GM21423 (cell line): ENCODE measurements around the gene MBD5.

Experiments
- ATAC-seq: cut with Tn5 transposase; IDR thresholded peaks from one replicate; pipeline ENCODE4 v1.9.1; 2021; ENCODE audit warnings: mild to moderate bottlenecking, moderate library complexity; ENCODE audit not compliant: unreplicated experiment

MBD5 gene

DNA sequence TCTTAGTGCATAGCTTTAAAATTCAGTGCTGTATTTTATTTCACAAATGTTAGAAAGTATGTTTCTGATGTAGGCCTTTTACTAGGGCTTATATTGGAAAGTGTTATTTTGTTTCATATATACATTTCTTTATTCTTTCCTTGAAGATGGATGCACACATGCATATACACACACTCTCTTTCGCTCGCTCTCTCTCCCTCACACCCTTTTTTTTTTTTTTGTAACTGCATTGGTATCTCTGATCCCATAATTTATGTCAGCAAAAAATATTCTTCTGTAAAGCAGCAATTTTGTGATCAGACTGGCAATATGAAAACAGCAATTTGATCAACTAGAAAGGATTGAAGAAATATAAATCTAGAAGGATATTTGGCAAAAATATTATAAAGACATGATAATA, 2.0 kb downstream of the MBD5 start:
- no peak for ATAC-seq

DNA sequence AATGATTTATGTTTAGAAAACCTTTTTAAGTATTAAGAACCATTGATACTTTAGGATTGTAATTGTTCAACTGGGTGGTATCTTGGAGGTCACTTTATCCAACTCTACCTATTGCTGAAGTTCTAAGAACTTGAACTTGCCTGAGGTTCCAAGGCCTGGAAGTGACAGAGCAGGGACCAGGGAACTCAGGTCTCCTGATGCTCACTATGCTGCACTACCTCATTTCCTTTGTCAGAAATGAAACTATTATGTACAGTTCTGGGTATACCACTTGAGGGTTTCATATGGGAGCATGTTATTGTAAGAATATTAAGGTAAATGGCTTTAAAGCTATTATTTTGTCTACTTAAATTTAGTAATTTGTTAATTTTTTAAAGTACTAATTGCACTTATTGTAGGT, 3.0 kb downstream of the MBD5 start:
- ATAC-seq: peak; percentile 32

DNA sequence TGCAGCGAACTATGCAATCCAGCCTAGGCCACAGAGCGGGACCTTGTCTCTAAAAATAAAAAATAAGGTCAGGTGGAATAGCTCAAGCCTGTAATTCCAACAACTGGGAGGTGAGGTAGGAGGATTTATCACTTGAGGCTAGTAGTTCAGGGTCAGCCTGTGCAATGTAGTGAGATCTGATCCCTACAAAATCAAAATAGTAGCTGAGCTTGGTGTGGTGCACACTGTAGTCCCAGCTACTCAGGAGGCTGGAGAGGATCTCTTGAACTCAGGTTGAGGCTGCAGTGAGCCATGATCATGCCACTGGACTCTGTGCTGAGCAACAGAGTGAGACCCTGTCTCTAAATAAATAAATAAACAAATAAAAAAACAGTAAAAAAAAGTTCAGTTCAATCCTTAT, 5.7 kb downstream of the MBD5 start:
- no peak for ATAC-seq

DNA sequence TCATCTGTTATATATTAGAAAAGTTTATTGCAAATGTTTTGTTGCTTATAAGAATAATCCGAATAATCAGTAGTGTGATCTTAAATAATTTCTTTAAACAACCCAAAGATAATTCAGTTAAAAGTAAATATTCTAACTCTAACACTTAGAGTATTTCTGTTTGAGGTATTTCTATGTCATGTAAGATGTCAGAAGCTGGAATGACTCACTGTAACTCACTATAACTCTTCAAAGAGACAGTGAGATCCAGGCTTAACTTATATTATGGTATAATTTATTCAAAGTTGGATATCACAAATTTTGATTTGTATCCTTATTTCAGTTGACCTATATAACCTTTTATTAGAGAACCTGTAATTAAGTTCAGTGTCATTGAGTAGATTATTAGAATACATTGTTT, 6.9 kb downstream of the MBD5 start:
- no peak for ATAC-seq

DNA sequence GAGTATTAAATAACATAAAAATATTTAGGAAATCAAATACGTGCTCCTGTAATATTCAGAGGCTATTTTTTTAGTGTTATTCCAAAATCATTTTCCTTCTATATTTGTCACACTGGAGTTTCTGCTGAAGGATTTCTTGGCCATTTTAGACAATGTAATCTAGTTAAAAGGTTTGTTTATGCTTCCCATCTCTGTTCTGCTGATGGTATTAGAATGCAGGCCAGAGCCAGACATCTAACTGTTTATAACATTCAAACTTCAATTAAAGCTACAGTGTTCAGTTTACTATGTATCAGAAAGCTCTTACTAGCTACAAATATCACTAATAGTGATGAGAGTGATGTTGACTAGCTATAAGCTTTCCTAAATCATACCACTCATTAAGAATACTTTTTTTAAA, 7.9 kb downstream of the MBD5 start:
- no peak for ATAC-seq

DNA sequence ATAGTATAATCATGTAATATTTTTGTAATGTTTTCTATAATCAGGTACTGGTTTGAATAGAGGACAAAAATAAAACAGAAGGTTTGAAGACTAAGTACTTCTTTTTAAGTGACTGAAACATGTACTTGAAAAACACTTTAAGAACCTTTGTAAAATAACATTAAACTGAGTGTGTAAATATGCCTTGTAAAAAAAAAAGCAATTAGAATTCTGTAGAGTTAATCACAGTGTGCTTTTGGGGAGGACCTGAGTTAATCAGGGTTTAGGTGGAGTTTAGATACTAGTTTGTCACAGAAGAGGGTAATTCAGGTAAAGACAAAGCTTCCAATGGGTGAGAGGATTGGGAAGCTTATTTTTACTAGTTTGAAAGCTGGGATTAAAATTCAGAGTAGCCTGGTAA, 10.3 kb downstream of the MBD5 start:
- ATAC-seq: no peak

DNA sequence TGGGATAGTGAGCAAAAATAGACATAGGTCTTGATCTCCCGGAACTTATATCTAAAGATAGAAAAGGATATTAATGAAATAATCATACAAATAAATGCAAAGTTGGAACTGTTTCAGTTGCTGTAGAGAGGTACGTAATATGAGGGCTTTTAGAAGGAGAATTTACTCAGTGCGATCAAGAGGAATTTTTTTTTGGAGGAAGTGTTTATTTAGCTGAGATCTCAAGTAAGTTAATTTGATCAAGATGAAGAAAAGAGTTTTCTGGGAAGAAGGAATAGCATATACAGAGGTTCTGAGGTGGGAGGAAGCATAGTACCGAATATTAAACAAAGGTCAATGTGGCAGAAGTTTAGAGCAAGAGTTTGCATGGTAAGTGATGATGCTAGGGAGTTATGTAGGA, 11.3 kb downstream of the MBD5 start:
- ATAC-seq: no peak

DNA sequence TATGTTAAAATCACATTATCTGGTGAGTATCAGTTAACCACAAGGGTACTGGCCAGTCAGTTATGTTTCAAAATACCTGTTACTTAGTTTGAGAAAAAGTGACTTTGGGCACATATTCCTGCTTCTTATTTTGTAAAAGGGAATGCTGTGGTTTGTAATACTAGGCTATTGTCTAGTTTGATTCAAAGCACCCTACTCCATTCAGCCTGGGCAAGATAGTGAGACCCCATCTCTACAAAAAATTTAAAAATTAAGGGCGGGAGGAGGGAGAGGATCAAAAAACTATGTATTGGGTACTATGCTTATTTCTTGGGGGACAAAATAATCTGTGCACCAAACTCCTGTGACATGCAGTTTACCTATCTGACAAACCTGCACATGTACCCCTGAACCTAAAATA, 18.9 kb downstream of the MBD5 start:
- no peak for ATAC-seq

DNA sequence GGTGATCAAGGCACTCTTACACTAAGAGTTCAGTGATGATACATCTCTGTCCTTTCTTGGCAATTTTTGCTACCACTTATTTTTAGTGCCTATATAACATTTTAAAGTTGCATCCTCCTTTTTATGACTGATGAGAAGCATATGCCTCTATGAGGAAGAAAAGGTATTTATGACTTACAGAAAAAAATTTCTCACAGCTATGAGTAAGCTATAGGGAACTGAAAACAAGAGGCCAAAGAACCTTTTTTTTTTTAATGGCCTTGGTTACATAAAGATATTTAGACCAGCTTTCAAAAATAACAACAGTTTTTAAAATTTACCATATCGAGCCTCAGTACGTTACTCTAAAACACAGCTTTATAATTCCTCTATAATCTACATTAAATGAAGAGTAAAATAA, 21.3 kb downstream of the MBD5 start:
- peak; percentile 90 for ATAC-seq

DNA sequence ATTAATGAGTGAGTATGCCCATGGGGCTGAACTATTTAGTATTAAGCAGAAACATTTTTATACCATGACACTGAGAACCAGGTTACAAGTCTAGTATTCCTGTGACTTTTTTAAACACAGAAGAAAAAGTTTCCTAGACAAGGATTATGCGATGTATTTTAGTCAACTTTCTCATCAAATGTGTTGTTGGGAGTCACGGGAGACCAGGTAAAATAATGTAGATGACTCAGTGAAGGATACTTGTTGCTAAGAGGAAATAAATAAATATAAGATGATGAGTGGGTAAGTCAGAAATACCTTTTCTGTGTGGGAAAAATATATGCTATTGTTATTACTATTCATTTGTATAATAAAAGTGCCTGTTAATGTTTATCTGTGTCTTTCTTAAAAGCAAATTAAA, 23.4 kb downstream of the MBD5 start:
- no peak for ATAC-seq

DNA sequence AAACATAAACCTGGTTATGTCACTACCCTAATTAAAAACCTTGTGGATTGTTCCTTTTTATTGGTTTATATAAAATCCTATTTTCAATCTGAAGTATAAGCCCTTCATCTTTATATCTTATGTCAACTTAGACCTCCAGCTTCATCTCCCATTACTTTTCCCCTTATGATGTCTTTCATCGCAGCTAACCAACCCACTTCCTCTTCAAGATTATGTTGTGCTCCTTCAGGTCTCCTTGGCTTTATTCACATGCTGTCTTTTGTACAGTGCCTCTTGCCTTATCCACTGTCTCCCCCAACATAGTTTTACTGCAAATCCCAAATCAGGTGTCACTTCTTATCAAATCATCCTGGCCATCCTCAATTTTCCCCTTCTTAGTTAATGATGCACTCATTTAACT, 25.9 kb downstream of the MBD5 start:
- ATAC-seq: no peak

GRCh38 chr2:148048475-148049221, 27.8 kb downstream of the MBD5 start:
- ATAC-seq: peak; percentile 64

GRCh38 chr2:148049284-148049683, 28.4 kb downstream of the MBD5 start:
- ATAC-seq: no peak

- no peak for ATAC-seq
Measured at GRCh38 chr2:148052687-148053086, 31.8 kb downstream of the MBD5 start.

DNA sequence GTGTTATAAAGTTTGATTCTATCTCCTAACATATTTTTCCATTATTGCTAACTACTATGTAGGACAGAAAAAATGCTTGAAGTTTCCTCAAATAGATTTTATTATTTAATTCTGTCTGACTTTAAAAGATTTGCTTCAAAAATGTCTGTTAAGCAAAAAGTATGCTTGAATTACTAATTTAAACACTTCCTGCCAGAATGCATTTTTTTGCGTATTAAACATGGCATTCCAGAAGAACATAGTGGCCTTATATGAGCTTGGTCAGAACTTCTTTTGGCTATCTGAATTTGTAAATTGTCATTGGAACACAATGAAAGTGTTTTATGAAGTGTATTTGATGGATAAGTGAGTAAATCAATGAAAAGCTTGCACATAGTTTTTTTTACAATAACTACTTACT, 37.8 kb downstream of the MBD5 start:
- no peak for ATAC-seq

DNA sequence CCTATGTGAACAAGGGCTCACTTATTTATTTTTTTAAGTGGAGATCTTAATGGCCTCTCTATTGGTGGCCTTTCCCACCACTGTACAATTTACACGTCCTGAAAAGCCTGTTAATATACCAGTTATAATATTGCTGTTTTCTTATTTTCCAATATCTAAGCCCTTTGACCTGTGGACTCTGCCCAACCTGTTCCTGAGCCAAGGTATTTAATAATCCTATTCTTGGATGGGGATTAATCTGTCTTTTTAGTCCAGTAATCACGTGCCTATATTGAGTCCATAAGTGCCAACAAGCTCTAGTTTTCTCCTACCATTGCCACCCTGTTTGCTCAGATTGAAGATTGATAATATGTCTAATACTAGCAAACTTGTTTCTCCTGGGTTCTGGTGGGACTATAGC, 42.7 kb downstream of the MBD5 start:
- no peak for ATAC-seq

- no peak for ATAC-seq
Measured at GRCh38 chr2:148065936-148066335, 45.0 kb downstream of the MBD5 start.

GRCh38 chr2:148067801-148068200, 46.9 kb downstream of the MBD5 start:
- ATAC-seq: no peak

- ATAC-seq: no peak
Measured at GRCh38 chr2:148071351-148071750, 50.5 kb downstream of the MBD5 start.

DNA sequence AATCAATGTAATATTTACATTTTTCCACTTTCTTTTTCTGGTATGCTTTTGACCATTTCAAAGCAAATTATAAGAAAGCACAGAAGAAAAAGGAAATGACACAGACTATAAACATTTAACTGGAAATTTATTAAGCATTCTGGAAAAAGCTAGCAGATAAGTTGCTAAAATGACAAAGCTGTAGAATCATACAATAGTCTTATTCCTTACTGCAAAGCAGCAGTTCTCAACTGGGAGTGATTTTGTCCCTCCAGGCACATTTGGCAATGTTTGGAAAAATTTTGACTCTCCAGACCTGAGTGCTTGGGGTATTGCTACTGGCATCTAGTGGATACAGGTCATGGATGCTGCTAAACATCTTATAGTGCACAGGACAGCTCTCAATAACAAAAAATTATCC, 75.1 kb downstream of the MBD5 start:
- ATAC-seq: no peak

GRCh38 chr2:148102641-148103040, 81.8 kb downstream of the MBD5 start:
- no peak for ATAC-seq

GRCh38 chr2:148103946-148104345, 83.1 kb downstream of the MBD5 start:
- ATAC-seq: no peak

DNA sequence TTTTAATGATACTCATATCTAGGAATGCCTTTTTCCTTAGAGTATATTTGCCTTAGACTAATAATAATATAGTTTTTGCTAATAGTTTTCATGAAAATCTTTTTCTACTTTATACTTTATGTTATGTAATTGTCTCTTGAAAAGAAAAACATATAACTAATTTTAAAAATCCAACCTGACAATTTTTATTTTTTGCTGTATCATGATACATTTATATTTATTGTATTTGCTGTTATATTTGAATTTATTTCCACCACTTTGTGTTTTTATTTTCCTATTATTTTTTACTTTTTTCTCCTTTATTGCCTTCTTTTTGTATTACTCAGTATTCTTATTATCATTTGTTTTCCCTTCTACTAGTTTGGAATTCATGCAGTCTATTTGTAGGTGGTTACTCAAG, 85.4 kb downstream of the MBD5 start:
- ATAC-seq: no peak
